OCI-LY1 (cell line): ENCODE results near the gene GMDS.

Experiments used
- CTCF ChIP-seq: fragments of 200-600 bp; sonication (generic), shearing (Covaris generic); IDR thresholded peaks from 2 replicates; pipeline ENCODE4 v1.5.1; 2017; ENCODE audit warnings: mild to moderate bottlenecking, antibody characterized with exemption, low read length, moderate library complexity, mixed read lengths
- EZH2 ChIP-seq: fragments of 200-600 bp; sonication (generic), shearing (Covaris generic); IDR thresholded peaks from 2 replicates; pipeline ENCODE4 v1.8.0; 2017; ENCODE audit warnings: borderline replicate concordance, mixed run types, mild to moderate bottlenecking, antibody characterized with exemption, low read length, moderate library complexity, mixed read lengths

GRCh38 chr6:2272696-2273095, 27.3 kb upstream of the GMDS start:
- TF ChIP-seq CTCF (no peak), EZH2 (no peak)
